NOMO-1 treated with dmso at 0.1 percent for 144 hours (cell line): Measurements from ENCODE around the gene B3GNT3.
A peak's percentile ranks its signal among the peaks of the same experiment; 100 is the strongest.
"Not testable (repeated sequence)": the region's sequence is repeated elsewhere in the genome, so short reads cannot be mapped to it uniquely, and the experiment has no call there.

Source experiments
- DNase-seq: peaks from one replicate; lab custom pipeline; 2025; ENCODE audit not compliant: unreplicated experiment; lab: John Stamatoyannopoulos, UW

B3GNT3 gene

DNA sequence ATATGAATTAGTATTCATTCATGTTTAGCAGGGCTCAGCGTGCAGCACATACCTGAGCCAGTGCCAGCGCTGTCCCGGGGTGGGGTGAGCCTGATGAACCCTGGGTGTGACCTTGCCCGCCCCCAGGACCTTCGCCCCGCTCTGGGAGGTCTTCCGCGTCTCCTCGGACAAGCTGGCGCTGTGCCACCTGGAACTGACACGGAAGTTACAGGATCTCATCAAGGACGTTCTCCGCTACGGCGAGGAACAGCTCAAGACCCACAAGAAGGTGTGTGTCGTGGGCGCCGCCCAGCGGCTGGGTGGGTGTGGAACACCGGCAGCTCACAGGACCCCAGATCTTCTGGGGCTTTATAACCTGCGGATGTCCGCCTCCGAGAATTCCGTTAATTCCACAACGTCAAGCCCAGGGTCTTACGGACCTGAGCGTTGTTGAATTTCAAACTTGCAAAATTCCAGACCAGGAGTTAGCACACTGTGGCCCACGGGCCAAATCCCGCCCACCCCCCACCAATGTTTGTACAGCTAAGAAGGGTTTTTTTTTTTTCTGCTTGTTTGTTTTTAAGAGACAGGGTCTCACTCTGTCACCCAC, 28.3 kb upstream of the B3GNT3 start:
- DNase-seq = no peak

- no peak for DNase-seq
Measured at GRCh38 chr19:17767559-17767958, 27.4 kb upstream of the B3GNT3 start.

DNA sequence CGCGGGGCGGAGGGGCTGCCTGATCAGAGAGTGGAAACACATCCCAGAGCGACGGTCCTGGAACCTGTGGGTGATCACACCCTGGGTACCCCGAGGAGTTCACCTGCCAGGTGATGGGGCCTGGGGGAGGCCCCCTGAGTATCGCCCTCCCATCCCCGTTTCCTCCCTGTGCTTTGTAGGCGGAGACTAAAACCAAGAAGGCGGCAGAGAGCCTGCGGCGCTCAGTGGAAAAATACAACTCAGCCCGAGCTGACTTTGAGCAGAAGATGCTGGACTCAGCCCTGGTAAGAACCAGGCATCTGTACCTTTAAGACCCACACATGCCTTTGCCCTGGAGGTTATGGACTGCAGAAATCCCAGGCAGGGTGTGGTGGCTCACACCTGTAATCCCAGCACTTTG, 24.3 kb upstream of the B3GNT3 start:
- no peak for DNase-seq

DNA sequence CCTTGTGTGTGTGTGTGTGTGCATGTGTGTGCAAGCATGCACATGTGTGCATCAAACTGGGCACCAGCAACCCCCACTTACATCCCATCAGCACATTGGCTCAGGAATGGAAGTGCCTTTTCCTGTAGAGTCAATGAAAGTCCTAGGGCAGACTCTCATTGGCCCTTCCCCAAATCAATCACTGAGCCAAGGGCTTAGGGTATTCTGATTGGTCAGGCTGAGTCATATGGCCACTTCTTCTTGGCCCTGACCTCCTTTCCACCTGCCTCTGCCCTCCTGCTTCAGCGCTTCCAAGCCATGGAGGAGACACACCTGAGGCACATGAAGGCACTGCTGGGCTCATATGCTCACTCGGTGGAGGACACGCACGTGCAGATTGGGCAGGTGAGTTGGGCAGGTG, 22.8 kb upstream of the B3GNT3 start:
- DNase-seq = no peak

DNA sequence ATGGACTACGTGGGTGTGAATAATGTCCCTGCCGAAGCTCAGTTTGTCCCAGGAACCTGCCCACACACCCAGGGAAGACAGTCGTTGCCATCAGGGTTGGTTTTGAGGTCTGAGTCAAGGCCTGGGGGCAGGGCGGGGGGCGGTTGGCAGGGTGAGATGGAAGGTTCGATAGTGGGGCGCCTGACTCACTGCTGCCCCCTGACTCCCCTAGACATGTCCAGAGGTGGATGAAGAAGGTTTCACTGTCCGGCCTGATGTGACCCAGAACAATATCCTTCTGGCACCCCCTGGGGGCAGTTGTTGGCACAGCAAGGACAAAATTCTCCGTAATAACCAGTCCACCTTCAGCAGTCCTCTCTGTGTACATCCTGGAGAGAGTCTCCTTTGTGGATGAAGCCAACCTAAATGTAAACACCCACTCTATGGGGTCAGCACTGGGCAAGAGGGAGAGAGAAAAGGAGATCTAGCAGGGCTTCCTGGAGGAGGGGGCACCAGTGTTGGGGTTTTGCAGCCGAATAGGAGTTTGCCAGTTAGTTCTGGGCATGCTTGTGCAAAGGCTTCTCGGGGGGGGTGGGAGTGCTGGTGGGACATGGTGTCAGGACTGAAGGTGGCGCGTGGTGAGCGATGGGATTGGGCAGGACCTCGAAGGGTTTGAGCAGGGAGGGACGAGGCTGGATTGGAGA, 19.6 kb upstream of the B3GNT3 start:
- no peak for DNase-seq

- DNase-seq = no peak
Measured at GRCh38 chr19:17775991-17776803, 18.7 kb upstream of the B3GNT3 start.

- not testable (repeated sequence) for DNase-seq
Measured at GRCh38 chr19:17777840-17778239, 17.1 kb upstream of the B3GNT3 start.

GRCh38 chr19:17778251-17778967, 16.5 kb upstream of the B3GNT3 start:
- DNase-seq = no peak

GRCh38 chr19:17778968-17779929, 15.7 kb upstream of the B3GNT3 start:
- no peak for DNase-seq

DNA sequence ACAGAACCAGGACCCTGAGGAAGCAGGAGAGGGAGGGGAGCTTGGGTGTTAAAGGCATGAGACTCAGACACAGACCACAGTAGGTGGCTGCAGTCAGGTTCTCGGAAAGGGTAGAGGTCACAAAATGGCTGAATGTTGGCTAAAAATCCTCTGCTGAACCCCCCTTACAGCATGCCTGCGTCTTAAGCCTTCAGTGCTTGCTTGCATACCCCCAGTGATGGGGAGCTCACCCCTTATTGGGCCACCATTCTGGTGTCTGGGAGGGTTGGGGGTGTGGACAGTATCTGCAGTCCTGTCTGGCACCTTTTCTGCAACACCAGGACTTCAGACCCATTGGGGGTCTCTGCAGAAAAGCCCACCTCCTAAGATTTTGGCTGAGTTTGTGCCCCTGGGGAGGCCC, 14.2 kb upstream of the B3GNT3 start:
- DNase-seq = no peak

DNA sequence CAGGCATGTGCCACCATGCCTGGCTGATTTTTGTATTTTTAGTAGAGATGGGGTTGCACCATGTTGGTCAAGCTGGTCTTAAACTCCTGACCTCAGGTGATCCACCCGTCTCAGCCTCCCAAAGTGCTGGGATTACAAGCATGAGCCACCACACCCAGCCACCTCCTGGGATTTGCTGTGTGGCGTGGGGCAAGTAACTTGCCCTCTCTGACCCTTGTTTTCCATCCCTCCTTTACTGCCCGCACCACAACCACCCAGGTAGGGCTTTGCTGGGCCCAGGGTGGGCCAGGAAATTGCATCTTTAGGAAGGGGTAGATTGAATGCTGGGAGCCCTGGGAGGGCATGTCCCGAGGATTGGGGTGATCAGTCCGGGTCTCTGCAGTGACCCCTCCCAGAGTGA, 11.2 kb upstream of the B3GNT3 start:
- DNase-seq = not testable (repeated sequence)

DNA sequence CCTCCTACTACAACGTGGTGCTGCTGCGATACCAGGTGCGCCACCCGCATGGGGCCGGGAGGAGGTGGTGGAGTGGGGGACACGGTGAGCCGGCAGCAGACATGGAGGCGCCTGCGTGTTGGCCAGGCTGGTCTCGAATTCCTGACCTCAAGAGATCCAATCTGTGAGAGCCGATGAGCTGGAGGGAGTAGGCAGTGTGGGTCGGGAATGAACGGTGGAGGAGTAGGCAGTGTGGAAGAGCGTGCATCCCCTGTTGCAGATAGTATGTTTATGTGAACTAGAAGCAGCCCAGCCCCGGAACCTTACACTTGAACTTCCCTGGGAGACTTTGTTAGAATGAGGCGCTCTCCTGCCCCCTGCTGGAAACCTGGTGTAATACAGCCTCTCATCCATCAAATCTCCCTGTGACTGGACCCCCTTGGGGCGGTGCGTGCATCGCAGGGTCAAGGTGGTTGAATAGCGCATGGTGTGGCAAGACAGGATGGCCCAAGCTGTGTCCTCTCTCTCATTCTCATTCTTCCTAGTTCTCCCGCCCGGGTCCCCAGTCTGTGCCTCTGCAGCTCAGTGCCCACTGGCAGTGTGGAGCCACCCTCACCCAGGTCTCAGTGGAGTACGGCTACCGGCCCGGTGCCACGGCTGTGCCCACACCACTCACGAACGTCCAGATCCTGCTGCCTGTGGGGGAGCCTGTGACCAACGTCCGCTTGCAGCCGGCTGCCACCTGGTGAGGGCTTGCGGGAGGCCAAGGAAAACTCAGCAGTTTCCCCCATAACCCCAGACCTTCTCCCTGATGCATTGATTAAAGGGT, 10.5 kb upstream of the B3GNT3 start:
- peak; percentile 32 for DNase-seq

GRCh38 chr19:17787274-17787913, 7.5 kb upstream of the B3GNT3 start:
- DNase-seq = no peak

DNA sequence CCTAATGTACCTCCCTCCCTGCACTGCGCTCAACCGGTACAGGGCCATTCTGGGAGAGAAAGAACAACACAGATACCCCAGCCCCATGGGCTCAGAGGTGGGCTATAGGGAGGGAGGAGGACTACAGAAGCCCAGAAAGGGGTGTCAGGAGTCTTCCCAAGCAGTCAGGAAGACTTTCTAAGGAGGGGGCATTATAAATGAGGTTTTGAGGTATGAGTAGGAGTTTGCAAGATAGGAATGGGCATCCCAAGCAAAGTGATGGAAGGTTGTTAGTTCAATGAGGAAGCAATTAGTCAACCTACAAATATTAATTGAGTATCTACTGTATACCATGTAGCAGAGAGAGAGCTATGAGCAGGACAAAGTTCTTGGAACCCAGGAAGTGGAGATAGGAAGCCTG, 6.3 kb upstream of the B3GNT3 start:
- no peak for DNase-seq

DNA sequence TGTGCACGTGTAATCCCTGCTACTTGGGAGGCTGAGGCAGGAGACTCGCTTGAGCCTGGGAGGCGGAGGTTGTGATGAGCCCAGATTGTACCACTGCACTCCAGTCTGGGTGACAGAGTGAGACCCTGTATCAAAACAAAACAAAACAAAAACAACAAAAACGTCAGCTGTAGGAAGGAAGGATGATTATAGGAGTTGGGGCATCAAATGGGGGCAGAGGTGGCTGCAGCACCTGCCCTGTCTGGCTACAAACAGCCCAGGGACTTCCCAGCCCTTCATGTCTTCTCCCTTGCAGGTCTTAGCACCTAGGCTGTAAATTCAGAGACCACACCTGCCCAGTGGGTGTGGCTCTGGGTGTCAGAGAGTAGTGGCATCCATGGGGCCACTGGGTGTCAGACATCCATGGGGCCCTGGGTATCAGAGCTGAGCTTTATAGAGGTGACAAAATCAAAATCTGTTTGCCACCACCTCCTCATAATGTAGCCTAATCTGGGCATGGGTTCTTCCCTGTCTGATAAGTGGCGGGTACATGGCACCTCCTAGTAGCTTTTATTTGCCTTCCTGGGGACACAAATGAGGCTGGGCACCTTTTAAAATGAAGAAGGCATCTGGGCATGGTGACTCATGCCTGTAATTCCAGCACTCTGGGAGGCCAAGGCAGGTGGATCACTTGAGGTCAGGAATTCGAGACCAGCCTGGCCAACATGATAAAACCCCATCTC, 4.7 kb upstream of the B3GNT3 start:
- no peak for DNase-seq

- no peak for DNase-seq
Measured at GRCh38 chr19:17794412-17794730, 567 bp upstream of the B3GNT3 start.

DNA sequence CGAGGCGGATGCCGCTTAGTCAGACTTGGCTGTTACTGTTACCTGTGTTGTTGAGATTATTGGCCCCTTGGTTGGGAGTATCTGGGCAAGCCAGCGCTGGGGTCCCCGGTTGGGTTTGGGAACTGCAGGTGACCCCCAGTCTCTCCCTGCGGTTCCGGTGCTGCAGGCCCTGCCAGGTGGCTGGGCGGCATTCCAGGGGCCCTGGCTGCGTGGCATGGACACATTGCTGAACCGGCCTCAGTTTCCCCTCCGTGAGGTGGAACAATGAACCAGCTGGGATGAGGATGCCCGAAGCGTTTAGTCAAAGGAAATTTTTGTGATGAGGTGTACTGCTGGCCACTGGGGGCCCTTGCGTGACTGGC, 538 bp downstream of the B3GNT3 start:
- DNase-seq = no peak

DNA sequence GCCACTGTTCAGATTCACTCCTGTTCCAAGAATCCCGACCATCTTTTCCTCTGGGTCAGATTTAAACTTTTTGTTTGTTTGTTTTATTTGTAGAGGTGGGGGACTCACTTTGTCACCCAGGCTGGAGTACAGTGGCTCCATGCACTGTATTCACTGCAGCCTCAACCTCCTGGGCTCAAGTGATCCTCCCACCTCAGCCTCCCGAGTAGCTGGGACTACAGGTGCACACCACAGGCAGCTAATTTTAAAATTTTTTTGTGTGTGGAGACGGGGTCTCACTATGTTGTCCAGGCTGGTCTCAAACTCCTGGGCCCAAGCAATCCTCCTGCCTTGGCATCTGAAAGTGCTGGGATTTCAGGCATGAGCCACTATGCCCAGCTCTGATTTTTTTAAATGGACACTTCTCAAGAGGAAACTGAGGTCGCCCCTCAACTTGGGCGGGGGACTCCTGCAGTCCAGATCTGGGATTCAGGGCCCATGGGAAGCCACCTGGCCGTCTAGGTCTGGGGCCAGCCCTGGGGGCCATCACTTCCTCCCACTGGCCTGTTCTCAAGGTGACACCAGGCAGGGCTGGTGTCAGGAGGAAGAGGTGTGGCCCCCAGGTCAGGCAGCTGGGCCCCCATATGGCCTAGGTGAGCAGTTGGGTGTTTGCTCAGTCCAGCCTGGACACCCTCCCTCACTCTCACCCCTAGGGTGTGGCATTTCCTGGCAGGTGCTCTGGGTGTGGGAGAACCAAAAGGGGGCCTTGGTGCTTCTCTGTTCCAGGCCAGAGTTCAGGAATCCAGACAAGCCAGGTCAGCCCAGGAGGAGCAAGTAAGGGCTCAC, 1.3 kb downstream of the B3GNT3 start:
- DNase-seq = no peak
